Measurements from ENCODE around the gene NIPBL. TPM values are rescaled to one million over a fixed set of nuclear protein-coding genes. Genes with fewer than 3 reads are reported as not detected.

NIPBL gene
- total RNA-seq, 1 experiment from 2014 or later: 61.3 TPM

DNA sequence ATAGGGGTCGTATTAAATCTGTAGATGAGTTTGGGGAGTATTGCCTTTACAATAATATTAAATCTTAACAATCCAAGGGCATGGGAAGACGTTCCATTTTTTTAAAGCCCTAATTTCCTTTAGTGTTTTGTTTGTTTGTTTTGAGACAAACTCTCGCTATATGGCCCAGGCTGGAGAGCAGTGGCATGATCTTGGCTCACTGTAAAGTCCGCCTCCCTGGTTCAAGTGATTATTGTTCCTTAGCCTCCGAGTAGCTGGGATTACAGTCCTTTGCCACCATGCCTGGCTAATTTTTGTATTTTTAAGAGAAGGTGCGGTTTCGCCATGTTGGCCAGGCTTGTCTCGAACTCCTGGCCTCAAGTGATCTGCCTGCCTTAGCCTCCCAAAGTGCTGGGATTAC, 19.9 kb downstream of the NIPBL start:
- H4K8ac ChIP-seq (replicated peaks; ENCODE audit: insufficient read length, low read depth, low read length): no peak overlapping the region
- H2AK5ac ChIP-seq (ENCODE audit: insufficient read length, low read length): no peak overlapping the region
- no peaks in the 10 kb centered on the region for H4K20me1 ChIP-seq (ENCODE audit: control insufficient read depth, insufficient read depth, insufficient read length)
- no peak overlapping the region for H2BK15ac ChIP-seq (ENCODE audit: low read depth, low read length)
- H2BK12ac ChIP-seq (ENCODE audit: insufficient read length, low read depth, low read length): no peak overlapping the region
- H3K4ac ChIP-seq (ENCODE audit: low read depth, low read length): no peak overlapping the region
- no peak overlapping the region for H3K14ac ChIP-seq (ENCODE audit: insufficient read depth, low read length)
- no peak overlapping the region for H2AFZ ChIP-seq (ENCODE audit: low read length)
- no peak overlapping the region for H2BK5ac ChIP-seq (ENCODE audit: insufficient read length, low read length)
- no peak overlapping the region for H3K9ac ChIP-seq (ENCODE audit: extremely low read depth, insufficient read length, low read length)
- H3K27me3 ChIP-seq (ENCODE audit: insufficient read depth, low read length): no peaks in the 10 kb centered on the region
- H3T11ph ChIP-seq (ENCODE audit: low read length): no peak overlapping the region
- Mint-ChIP-seq H3K4me1 (peaks cover 11 to 29% of the 10 kb centered on the region in 2 experiments; a peak in 2 of 4 replicates), H3K27me3 (ENCODE audit: low read depth) (no peaks in the 10 kb centered on the region), H3K9me3 (peaks cover 6 to 7% of the 10 kb centered on the region in 2 experiments; a peak in 3 of 5 replicates), H3K4me3 (no peak overlapping the region), H3K36me3 (ENCODE audit: insufficient read depth in 1 of 3, low read depth in 3 of 3) (peaks cover 6 to 17% (median 9%) of the 10 kb centered on the region in 3 experiments), H3K27ac (no peak overlapping the region; a peak in 1 of 7 replicates)
- H3K79me2 ChIP-seq (ENCODE audit: insufficient read depth, low read length): peaks cover 22% of the 10 kb centered on the region; the same call in 1 of the 2 replicates
- no peak overlapping the region for H3K18ac ChIP-seq (ENCODE audit: insufficient read length, low read depth, low read length)
- no peak overlapping the region for H3K23ac ChIP-seq (ENCODE audit: insufficient read length, low read depth, low read length)
- DNase-seq: no peak
- H3K4me1 ChIP-seq (ENCODE audit: insufficient read depth, low read length): no peaks in the 10 kb centered on the region
- no peaks in the 10 kb centered on the region for H3K79me1 ChIP-seq (ENCODE audit: insufficient read depth, low read depth, low read length, poor library complexity, severe bottlenecking)
- no peak overlapping the region for H3K4me2 ChIP-seq (ENCODE audit: insufficient read depth, insufficient read length, low read length)
- H2BK20ac ChIP-seq (ENCODE audit: low read depth, low read length, poor library complexity, severe bottlenecking): no peak overlapping the region
- H3K23me2 ChIP-seq (ENCODE audit: insufficient read length, low read depth, low read length, poor library complexity, severe bottlenecking): no peaks in the 10 kb centered on the region
- H4K5ac ChIP-seq (ENCODE audit: insufficient read length, low read depth, low read length): no peak overlapping the region
- H3K27ac ChIP-seq (ENCODE audit: insufficient read length, low read depth, low read length): no peak overlapping the region
- no peak overlapping the region for H2BK120ac ChIP-seq (ENCODE audit: low read depth, low read length, poor library complexity, severe bottlenecking)
- no peak overlapping the region for H3K56ac ChIP-seq (ENCODE audit: insufficient read length, low read depth, low read length)
- H4K91ac ChIP-seq (ENCODE audit: insufficient read length, low read depth, low read length): no peak overlapping the region
- no CpG with 5 or more reads among the region's 8 CpGs for WGBS (ENCODE audit: extremely low coverage, insufficient read length, low lambda C conversion rate)
- no peaks in the 10 kb centered on the region for H3K9me3 ChIP-seq (ENCODE audit: control insufficient read depth, low read depth, low read length)
- no peak for TF ChIP-seq CTCF (conservative IDR thresholded peaks at IDR 0.05)

Data from H9 (cell line).